ENCODE data around the gene CD37.
"Not testable (repeated sequence)": the region's sequence is repeated elsewhere in the genome, so short reads cannot be mapped to it uniquely, and the experiment has no call there.

Gene CD37

GRCh38 chr19:49331187-49331586, 4.0 kb upstream of the CD37 start:
- not testable (repeated sequence) for DNase-seq (ENCODE audit: low read depth)

- DNase-seq (ENCODE audit: low read depth) = peak; percentile 30
These were observed 3.6 kb upstream of the CD37 start for GRCh38 chr19:49331616-49332055.

GRCh38 chr19:49332691-49333417, 2.4 kb upstream of the CD37 start:
- not testable (repeated sequence) for DNase-seq (ENCODE audit: low read depth)

- no peak for DNase-seq (ENCODE audit: low read depth)
These were observed 1.8 kb upstream of the CD37 start for GRCh38 chr19:49333418-49333805.

- peak; percentile 45 for DNase-seq (ENCODE audit: low read depth)
These were observed 1.4 kb upstream of the CD37 start for GRCh38 chr19:49333811-49334288.

- no peak for DNase-seq (ENCODE audit: low read depth)
These were observed 727 bp downstream of the CD37 start for GRCh38 chr19:49335784-49336481.

GRCh38 chr19:49336482-49337266, 1.5 kb downstream of the CD37 start:
- no peak for DNase-seq (ENCODE audit: low read depth)

GRCh38 chr19:49337267-49338022, 2.2 kb downstream of the CD37 start:
- DNase-seq (ENCODE audit: low read depth) = no peak

- DNase-seq (ENCODE audit: low read depth) = no peak
These were observed 2.9 kb downstream of the CD37 start for GRCh38 chr19:49338023-49338677.

- DNase-seq (ENCODE audit: low read depth) = no peak
These were observed 3.6 kb downstream of the CD37 start for GRCh38 chr19:49338691-49339300.

- no peak for DNase-seq (ENCODE audit: low read depth)
These were observed 4.3 kb downstream of the CD37 start for GRCh38 chr19:49339301-49340068.

- no peak for DNase-seq (ENCODE audit: low read depth)
These were observed 5.1 kb downstream of the CD37 start for GRCh38 chr19:49340069-49340864.

- DNase-seq (ENCODE audit: low read depth) = no peak
These were observed 5.9 kb downstream of the CD37 start for GRCh38 chr19:49340865-49341718.

- DNase-seq (ENCODE audit: low read depth) = no peak
These were observed 7.1 kb downstream of the CD37 start for GRCh38 chr19:49342291-49342721.

GRCh38 chr19:49343123-49343522, 7.9 kb downstream of the CD37 start:
- DNase-seq (ENCODE audit: low read depth) = no peak

- no peak for DNase-seq (ENCODE audit: low read depth)
These were observed 9.6 kb downstream of the CD37 start for GRCh38 chr19:49344505-49345423.

- no peak for DNase-seq (ENCODE audit: low read depth)
These were observed 12.0 kb downstream of the CD37 start for GRCh38 chr19:49347191-49347590.

Measured in stimulated activated CD8-positive, alpha-beta memory T cell treated with anti-CD3 and anti-CD28 coated beads, Interleukin-12 subunit alpha, Interleukin-12 subunit beta, amount 100 ng/mL, for 1 hour (primary cell).